H9 (cell line): Measurements from ENCODE around the gene NPTX1. TPM values are rescaled to one million over a fixed set of nuclear protein-coding genes. Genes with fewer than 3 reads are reported as not detected.
A peak's percentile ranks its signal among the peaks of the same experiment; 100 is the strongest.

ENCODE experiments used
- DNase-seq: peaks from one replicate; pipeline ENCODE4 v3.0.0-alpha.2; 2017
- H2AFZ ChIP-seq: one replicate; pipeline ENCODE4 v1.6.1; 2013; ENCODE audit warnings: mild to moderate bottlenecking, low read length, control low read depth, moderate library complexity
- H2AK5ac ChIP-seq: 2 replicates; pipeline ENCODE4 v1.6.1; 2013; ENCODE audit warnings: low read length, control low read depth, mixed read lengths; ENCODE audit not compliant: insufficient read length
- H2BK120ac ChIP-seq: one replicate; pipeline ENCODE4 v1.6.1; 2013; ENCODE audit warnings: low read depth, mild to moderate bottlenecking, low read length, control low read depth, inconsistent platforms; ENCODE audit not compliant: poor library complexity, severe bottlenecking
- H2BK12ac ChIP-seq: 2 replicates; pipeline ENCODE4 v1.6.1; 2013; ENCODE audit warnings: low read length, control low read depth, mixed read lengths, low read depth; ENCODE audit not compliant: insufficient read length
- H2BK15ac ChIP-seq: 2 replicates; pipeline ENCODE4 v1.6.1; 2013; ENCODE audit warnings: low read depth, low read length, control low read depth
- H2BK20ac ChIP-seq: one replicate; pipeline ENCODE4 v1.6.1; 2013; ENCODE audit warnings: low read depth, mild to moderate bottlenecking, low read length, control low read depth, inconsistent platforms; ENCODE audit not compliant: poor library complexity, severe bottlenecking
- H2BK5ac ChIP-seq: 2 replicates; pipeline ENCODE4 v1.6.1; 2013; ENCODE audit warnings: low read length, control low read depth, mixed read lengths; ENCODE audit not compliant: insufficient read length
- H3K14ac ChIP-seq: 2 replicates; pipeline ENCODE4 v1.6.1; 2013; ENCODE audit warnings: low read length, control low read depth; ENCODE audit not compliant: insufficient read depth
- H3K18ac ChIP-seq: 2 replicates; pipeline ENCODE4 v1.6.1; 2013; ENCODE audit warnings: low read depth, mild to moderate bottlenecking, mixed read lengths, low read length, control low read depth; ENCODE audit not compliant: insufficient read length
- H3K23ac ChIP-seq: 2 replicates; pipeline ENCODE4 v1.6.1; 2013; ENCODE audit warnings: low read length, control low read depth, mixed read lengths, low read depth; ENCODE audit not compliant: insufficient read length
- H3K23me2 ChIP-seq: 2 replicates; pipeline ENCODE4 v1.6.1; 2013; ENCODE audit warnings: low read depth, mild to moderate bottlenecking, mixed read lengths, low read length, control low read depth; ENCODE audit not compliant: insufficient read length, poor library complexity, severe bottlenecking
- H3K27ac ChIP-seq: 2 replicates; pipeline ENCODE4 v1.5.1; 2013; ENCODE audit warnings: low read length, control low read depth, mixed read lengths, low read depth; ENCODE audit not compliant: insufficient read length
- H3K27me3 ChIP-seq: 2 replicates; pipeline ENCODE4 v1.6.1; 2013; ENCODE audit warnings: low read length, control low read depth, inconsistent platforms; ENCODE audit not compliant: insufficient read depth
- H3K4ac ChIP-seq: 2 replicates; pipeline ENCODE4 v1.6.1; 2013; ENCODE audit warnings: low read depth, mild to moderate bottlenecking, control low read depth, inconsistent platforms, low read length, moderate library complexity
- H3K4me1 ChIP-seq: 2 replicates; pipeline ENCODE4 v1.6.1; 2013; ENCODE audit warnings: low read length, control low read depth, inconsistent platforms; ENCODE audit not compliant: insufficient read depth
- H3K4me2 ChIP-seq: 2 replicates; pipeline ENCODE4 v1.6.1; 2013; ENCODE audit warnings: low read length, control low read depth, mixed read lengths; ENCODE audit not compliant: insufficient read length, insufficient read depth
- H3K56ac ChIP-seq: 2 replicates; pipeline ENCODE4 v1.6.1; 2013; ENCODE audit warnings: low read depth, mild to moderate bottlenecking, mixed read lengths, low read length, control low read depth; ENCODE audit not compliant: insufficient read length
- H3K79me1 ChIP-seq: 2 replicates; pipeline ENCODE4 v1.6.1; 2013; ENCODE audit warnings: low read depth, mild to moderate bottlenecking, moderate library complexity, low read length, control low read depth, inconsistent platforms; ENCODE audit not compliant: insufficient read depth, poor library complexity, severe bottlenecking
- H3K79me2 ChIP-seq: 2 replicates; pipeline ENCODE4 v1.6.1; 2013; ENCODE audit warnings: low read length, control low read depth, inconsistent platforms; ENCODE audit not compliant: insufficient read depth
- H3K9ac ChIP-seq: 2 replicates; pipeline ENCODE4 v1.6.1; 2013; ENCODE audit warnings: low read length, control low read depth, mixed read lengths; ENCODE audit not compliant: insufficient read length; ENCODE audit errors: extremely low read depth
- H3K9me3 ChIP-seq: one replicate; pipeline ENCODE4 v1.6.1; 2013; ENCODE audit warnings: low read depth, low read length, inconsistent platforms; ENCODE audit not compliant: control insufficient read depth
- H3T11ph ChIP-seq: one replicate; pipeline ENCODE4 v1.6.1; 2013; ENCODE audit warnings: mild to moderate bottlenecking, low read length, control low read depth, inconsistent platforms
- H4K20me1 ChIP-seq: one replicate; pipeline ENCODE4 v1.6.1; 2013; ENCODE audit not compliant: control insufficient read depth, insufficient read length, insufficient read depth
- H4K5ac ChIP-seq: 2 replicates; pipeline ENCODE4 v1.6.1; 2013; ENCODE audit warnings: low read depth, mild to moderate bottlenecking, mixed read lengths, low read length, control low read depth; ENCODE audit not compliant: insufficient read length
- H4K8ac ChIP-seq: replicated peaks from 2 replicates; pipeline ENCODE4 v1.6.1; 2013; ENCODE audit warnings: low read length, control low read depth, mixed read lengths, low read depth; ENCODE audit not compliant: insufficient read length
- H4K91ac ChIP-seq: 2 replicates; pipeline ENCODE4 v1.6.1; 2013; ENCODE audit warnings: low read depth, mild to moderate bottlenecking, moderate library complexity, mixed read lengths, low read length, control low read depth; ENCODE audit not compliant: insufficient read length
- H3K27ac Mint-ChIP-seq, 3 experiments: 2 replicates in 2 of 3; 3 replicates in 1 of 3; pipeline ENCODE4 v1.8.0; 2020 to 2021; ENCODE audit warnings: mixed read lengths in 3 of 3, mild to moderate bottlenecking in 1 of 3, moderate library complexity in 1 of 3
- H3K27me3 Mint-ChIP-seq: 2 replicates; pipeline ENCODE4 v1.8.0; 2021; ENCODE audit warnings: low read depth, mild to moderate bottlenecking, moderate library complexity, mixed read lengths
- H3K36me3 Mint-ChIP-seq, 3 experiments: 2 replicates in 2 of 3; 3 replicates in 1 of 3; pipeline ENCODE4 v1.8.0; 2020 to 2021; ENCODE audit warnings: low read depth in 3 of 3, mixed read lengths in 3 of 3; ENCODE audit not compliant: insufficient read depth in 1 of 3
- H3K4me1 Mint-ChIP-seq, 2 experiments: 2 replicates each; pipeline ENCODE4 v1.8.0; 2020; ENCODE audit warnings: mixed read lengths in 2 of 2
- H3K4me3 Mint-ChIP-seq, 2 experiments: 2 replicates in 1 of 2; 3 replicates in 1 of 2; pipeline ENCODE4 v1.8.0; 2020 to 2021; ENCODE audit warnings: mild to moderate bottlenecking in 2 of 2, mixed read lengths in 2 of 2, moderate library complexity in 1 of 2
- H3K9me3 Mint-ChIP-seq, 2 experiments: 2 replicates in 1 of 2; 3 replicates in 1 of 2; pipeline ENCODE4 v1.8.0; 2020; ENCODE audit warnings: mild to moderate bottlenecking in 2 of 2, mixed read lengths in 2 of 2, moderate library complexity in 1 of 2
- WGBS: extraction: QIAGEN DNeasy Blood & Tissue Kit; methylation state at CpG from one replicate; pipeline ENCODE4 v1.1.7; 2013; ENCODE audit warnings: missing lambda C conversion rate, low lambda C conversion rate, mixed read lengths; ENCODE audit not compliant: insufficient read length; ENCODE audit errors: extremely low coverage; 5-methylcytosine and 5-hydroxymethylcytosine counted together
- long read RNA-seq: library from polyadenylated mRNA; unstranded; transcript quantifications from one replicate; pipeline ENCODE4 v2.0.0, GENCODE V29; 2020
- total RNA-seq: library from RNA; stranded (reverse); gene quantifications from 2 replicates; pipeline ENCODE4 v1.2.1, GENCODE V29; 2021
- TF ChIP-seq, protein P1 (sequence below): fragments of 200-600 bp; sonication (generic); conservative IDR thresholded peaks from 3 replicates; pipeline ENCODE4 v1.8.0; 2021; ENCODE audit warnings: antibody characterized with exemption, mild to moderate bottlenecking

NPTX1 gene, protein sequence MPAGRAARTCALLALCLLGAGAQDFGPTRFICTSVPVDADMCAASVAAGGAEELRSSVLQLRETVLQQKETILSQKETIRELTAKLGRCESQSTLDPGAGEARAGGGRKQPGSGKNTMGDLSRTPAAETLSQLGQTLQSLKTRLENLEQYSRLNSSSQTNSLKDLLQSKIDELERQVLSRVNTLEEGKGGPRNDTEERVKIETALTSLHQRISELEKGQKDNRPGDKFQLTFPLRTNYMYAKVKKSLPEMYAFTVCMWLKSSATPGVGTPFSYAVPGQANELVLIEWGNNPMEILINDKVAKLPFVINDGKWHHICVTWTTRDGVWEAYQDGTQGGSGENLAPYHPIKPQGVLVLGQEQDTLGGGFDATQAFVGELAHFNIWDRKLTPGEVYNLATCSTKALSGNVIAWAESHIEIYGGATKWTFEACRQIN
- total RNA-seq, result 20.5 and 20.8 TPM in 2 replicates
- long read RNA-seq, partial matches to known transcripts, result 0 of 10 reads
- long read RNA-seq, other reads (novel, unspliced or antisense), result 10 of 10 reads

DNA sequence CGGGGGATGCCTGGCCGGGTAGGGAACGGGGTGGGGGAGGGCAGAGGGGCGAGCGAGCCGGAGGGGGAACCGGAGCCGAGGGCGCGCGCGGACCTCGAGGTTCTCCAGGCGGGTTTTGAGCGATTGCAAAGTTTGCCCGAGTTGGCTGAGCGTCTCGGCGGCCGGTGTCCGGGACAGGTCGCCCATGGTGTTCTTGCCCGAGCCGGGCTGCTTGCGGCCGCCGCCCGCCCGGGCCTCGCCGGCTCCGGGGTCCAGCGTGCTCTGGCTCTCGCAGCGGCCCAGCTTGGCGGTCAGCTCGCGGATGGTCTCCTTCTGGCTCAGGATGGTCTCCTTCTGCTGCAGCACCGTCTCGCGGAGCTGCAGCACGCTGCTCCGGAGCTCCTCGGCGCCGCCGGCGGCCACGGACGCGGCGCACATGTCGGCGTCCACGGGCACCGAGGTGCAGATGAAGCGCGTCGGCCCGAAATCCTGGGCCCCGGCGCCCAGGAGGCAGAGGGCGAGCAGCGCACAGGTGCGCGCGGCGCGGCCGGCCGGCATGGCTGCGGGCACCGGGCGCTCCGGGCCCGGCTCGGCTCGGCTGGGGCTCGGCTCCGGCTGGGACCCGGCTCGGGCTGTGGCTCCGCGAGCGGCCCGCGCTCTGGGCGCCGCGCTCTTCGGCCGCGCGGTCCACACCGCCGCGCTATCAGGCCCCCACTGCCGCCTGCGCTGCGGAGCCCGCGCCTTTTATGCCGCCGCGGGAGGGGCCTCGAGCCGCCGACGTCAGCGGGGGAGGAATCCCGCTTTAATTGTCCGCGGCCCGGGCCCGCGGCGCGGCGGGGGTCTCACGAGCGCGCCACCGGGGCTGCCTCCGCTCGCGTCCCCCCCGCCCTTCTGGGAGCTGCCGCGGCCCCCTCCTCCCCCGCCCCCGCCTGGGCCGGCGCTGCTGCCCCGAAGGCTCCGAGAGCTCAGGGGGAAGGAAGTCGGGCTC, at the start of gene NPTX1:
NPTX1 (minus strand) TSS at position 698 of the 967 bp plus-strand sequence; CDS start at position 537, 161 bp downstream.
- no peak within 1 kb of the TSS for H4K5ac ChIP-seq
- no peak within 1 kb of the TSS for H2BK5ac ChIP-seq
- no peak within 1 kb of the TSS for H2BK12ac ChIP-seq
- H3K9me3 Mint-ChIP-seq, result no peaks in the 10 kb centered on the region; a peak in 1 of 5 replicates
- TF ChIP-seq, protein P1, sequence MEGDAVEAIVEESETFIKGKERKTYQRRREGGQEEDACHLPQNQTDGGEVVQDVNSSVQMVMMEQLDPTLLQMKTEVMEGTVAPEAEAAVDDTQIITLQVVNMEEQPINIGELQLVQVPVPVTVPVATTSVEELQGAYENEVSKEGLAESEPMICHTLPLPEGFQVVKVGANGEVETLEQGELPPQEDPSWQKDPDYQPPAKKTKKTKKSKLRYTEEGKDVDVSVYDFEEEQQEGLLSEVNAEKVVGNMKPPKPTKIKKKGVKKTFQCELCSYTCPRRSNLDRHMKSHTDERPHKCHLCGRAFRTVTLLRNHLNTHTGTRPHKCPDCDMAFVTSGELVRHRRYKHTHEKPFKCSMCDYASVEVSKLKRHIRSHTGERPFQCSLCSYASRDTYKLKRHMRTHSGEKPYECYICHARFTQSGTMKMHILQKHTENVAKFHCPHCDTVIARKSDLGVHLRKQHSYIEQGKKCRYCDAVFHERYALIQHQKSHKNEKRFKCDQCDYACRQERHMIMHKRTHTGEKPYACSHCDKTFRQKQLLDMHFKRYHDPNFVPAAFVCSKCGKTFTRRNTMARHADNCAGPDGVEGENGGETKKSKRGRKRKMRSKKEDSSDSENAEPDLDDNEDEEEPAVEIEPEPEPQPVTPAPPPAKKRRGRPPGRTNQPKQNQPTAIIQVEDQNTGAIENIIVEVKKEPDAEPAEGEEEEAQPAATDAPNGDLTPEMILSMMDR, result no peak
- H4K20me1 ChIP-seq, result no peaks in the 10 kb centered on the region
- peaks cover 5% of the 10 kb centered on the region for H3K23me2 ChIP-seq
- H3K18ac ChIP-seq, result no peak within 1 kb of the TSS
- no peak within 1 kb of the TSS for H4K8ac ChIP-seq
- H2AK5ac ChIP-seq, result no peak within 1 kb of the TSS
- no peak within 1 kb of the TSS for H3K27ac Mint-ChIP-seq
- H3K79me1 ChIP-seq, result no peaks in the 10 kb centered on the region
- H2BK120ac ChIP-seq, result no peak within 1 kb of the TSS
- H3K4ac ChIP-seq, result no peak within 1 kb of the TSS
- H3K56ac ChIP-seq, result no peak within 1 kb of the TSS
- no peak within 1 kb of the TSS for H4K91ac ChIP-seq
- H3K9me3 ChIP-seq, result no peaks in the 10 kb centered on the region
- no peak within 1 kb of the TSS for H3T11ph ChIP-seq
- no peak within 1 kb of the TSS for H3K9ac ChIP-seq
- peak within 1 kb of the TSS; percentile 41 to 69 for H3K4me3 Mint-ChIP-seq
- peaks cover 77% of the 10 kb centered on the region for H3K27me3 ChIP-seq
- H2BK15ac ChIP-seq, result no peak within 1 kb of the TSS
- no peak within 1 kb of the TSS for H3K23ac ChIP-seq
- no peaks in the 10 kb centered on the region for H3K4me1 ChIP-seq
- H3K27me3 Mint-ChIP-seq, result peaks cover 83% of the 10 kb centered on the region
- H3K36me3 Mint-ChIP-seq, result peaks cover 0 to 18% (median 3%) of the 10 kb centered on the region in 3 experiments; a peak in 3 of 7 replicates
- peaks cover 8 to 46% of the 10 kb centered on the region in 2 experiments for H3K4me1 Mint-ChIP-seq
- no CpG with 5 or more reads among the region's 136 CpGs for WGBS
- peak within 1 kb of the TSS; percentile 13 for H3K4me2 ChIP-seq
- no peaks in the 10 kb centered on the region for H3K79me2 ChIP-seq
- no peak within 1 kb of the TSS for H3K27ac ChIP-seq
- no peak within 1 kb of the TSS for H3K14ac ChIP-seq
- no peak within 1 kb of the TSS for H2AFZ ChIP-seq
- no peak within 1 kb of the TSS for H2BK20ac ChIP-seq
- DNase-seq, result no peak
